Measurements from ENCODE around the gene OR2V2.
"Not testable (repeated sequence)": the region's sequence is repeated elsewhere in the genome, so short reads cannot be mapped to it uniquely, and the experiment has no call there.

The OR2V2 gene

DNA sequence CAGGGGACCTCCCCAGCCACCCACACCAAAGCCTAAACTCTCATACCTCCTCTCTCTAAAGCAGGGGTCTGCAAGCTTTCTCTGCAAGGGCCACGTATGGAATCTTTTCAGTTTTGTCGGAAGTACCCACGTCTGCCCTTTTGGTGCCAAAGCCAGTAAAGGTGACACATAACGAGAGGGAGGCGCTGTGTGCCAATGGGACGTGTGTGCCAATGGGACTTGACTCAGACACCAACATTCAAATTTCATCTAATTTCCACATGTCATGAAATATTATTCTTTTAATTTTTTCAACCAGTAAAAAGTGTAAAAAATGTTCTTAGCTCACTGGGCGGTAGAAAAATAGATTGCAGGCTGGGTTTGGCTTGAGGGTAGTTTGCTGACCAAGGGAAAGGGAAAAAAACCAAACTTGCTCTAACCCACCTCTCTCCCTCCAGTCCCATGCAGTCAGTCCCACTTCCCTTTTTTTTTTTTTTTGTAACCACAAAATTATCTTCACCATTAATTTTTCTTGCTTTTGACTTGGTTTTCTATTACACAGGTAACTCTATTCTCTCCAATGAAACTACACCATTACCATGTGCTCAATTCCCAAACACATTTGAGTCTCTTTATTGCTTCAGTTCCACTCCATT is 41.9 kb upstream of the OR2V2 start:
- H3K4me3 ChIP-seq (ENCODE audit: low read depth, low read length): no peak overlapping the region
- TF ChIP-seq, protein P1, sequence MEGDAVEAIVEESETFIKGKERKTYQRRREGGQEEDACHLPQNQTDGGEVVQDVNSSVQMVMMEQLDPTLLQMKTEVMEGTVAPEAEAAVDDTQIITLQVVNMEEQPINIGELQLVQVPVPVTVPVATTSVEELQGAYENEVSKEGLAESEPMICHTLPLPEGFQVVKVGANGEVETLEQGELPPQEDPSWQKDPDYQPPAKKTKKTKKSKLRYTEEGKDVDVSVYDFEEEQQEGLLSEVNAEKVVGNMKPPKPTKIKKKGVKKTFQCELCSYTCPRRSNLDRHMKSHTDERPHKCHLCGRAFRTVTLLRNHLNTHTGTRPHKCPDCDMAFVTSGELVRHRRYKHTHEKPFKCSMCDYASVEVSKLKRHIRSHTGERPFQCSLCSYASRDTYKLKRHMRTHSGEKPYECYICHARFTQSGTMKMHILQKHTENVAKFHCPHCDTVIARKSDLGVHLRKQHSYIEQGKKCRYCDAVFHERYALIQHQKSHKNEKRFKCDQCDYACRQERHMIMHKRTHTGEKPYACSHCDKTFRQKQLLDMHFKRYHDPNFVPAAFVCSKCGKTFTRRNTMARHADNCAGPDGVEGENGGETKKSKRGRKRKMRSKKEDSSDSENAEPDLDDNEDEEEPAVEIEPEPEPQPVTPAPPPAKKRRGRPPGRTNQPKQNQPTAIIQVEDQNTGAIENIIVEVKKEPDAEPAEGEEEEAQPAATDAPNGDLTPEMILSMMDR (IDR thresholded peaks at IDR 0.05; ENCODE audit: control insufficient read depth, extremely low read depth, insufficient read depth): no peak
- DNase-seq (ENCODE audit: low read depth): no peak

DNA sequence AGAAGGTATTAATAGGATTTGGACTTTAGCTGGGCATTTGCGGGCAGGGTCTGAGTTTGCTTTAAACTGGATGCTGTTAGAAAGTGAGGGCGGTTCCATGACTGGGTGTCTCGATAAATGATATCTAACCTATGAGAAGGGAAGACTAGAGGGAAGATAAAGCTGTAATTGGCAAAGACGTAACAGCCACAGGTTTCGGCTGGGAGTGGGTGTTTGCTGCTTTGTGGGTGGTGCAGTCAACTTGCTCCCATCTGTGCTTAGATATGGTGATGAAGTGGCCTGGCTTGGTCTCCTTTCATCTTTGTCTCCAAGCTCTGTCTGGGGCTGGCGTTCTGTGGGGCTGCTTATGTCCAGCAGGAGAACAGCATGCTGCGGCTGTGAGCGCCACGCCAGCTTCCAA is 39.7 kb upstream of the OR2V2 start:
- TF ChIP-seq, protein P1 (IDR thresholded peaks at IDR 0.05; ENCODE audit: control insufficient read depth, extremely low read depth, insufficient read depth): no peak
- no peak for DNase-seq (ENCODE audit: low read depth)
- H3K4me3 ChIP-seq (ENCODE audit: low read depth, low read length): no peak overlapping the region

DNA sequence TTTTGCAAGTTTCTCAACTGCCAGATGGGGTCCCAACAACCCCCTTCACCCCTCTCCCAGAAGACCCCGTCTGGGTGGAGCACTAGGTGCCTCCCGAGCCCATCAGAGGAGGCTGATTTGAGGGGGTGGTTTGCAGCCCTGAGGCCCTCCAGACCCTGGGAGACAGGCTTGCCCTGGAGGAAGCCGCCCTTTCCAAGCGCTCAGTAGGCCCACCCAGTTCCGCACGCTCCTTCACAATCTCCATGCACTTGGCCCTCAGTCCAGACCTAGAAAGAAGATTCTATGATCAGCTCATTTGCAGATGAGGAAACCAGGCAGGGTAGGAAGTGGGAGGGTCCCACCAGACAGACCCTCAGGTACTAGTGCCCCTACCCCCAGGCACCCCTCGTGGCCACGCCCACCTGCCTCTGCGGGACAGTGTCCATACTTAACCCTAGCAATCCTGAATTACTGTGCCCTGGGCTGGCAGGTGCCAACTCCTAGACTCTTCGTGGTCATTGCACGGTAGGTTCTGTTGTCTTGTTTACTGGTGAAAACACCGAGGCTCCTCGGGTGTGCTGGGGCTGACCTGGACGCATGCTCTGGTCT is 38.7 kb upstream of the OR2V2 start:
- TF ChIP-seq, protein P1 (IDR thresholded peaks at IDR 0.05; ENCODE audit: control insufficient read depth, extremely low read depth, insufficient read depth): no peak
- no peak for DNase-seq (ENCODE audit: low read depth)
- H3K4me3 ChIP-seq (ENCODE audit: low read depth, low read length): no peak overlapping the region

DNA sequence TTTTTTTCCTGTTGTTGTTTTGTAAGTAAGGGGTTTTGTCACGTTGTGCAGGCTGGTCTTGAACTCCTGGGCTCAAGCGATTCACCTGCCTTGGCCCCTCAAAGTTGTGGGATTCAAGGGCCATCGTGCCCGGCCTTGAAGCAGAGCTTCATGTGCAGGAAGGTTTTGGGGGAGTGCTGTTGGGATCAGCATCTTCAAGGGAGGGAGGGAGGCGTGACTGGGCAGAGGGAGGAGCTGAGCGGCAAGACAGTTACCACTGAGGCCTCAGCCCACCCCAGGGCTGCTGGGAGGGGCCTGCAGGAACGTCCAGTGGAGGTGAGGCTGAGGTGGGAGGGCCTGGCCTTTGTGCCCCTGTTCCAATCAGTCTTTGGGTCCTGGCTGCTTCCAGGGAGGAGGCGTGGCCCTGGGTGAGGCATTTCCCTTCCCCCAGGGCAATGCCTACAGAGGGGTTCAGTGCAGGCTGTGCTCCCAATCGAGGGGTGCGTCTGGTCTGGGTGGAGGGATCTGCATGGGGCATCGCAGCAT is 37.8 kb upstream of the OR2V2 start:
- no peak overlapping the region for H3K4me3 ChIP-seq (ENCODE audit: low read depth, low read length)
- DNase-seq (ENCODE audit: low read depth): no peak
- TF ChIP-seq, protein P1 (IDR thresholded peaks at IDR 0.05; ENCODE audit: control insufficient read depth, extremely low read depth, insufficient read depth): no peak

DNA sequence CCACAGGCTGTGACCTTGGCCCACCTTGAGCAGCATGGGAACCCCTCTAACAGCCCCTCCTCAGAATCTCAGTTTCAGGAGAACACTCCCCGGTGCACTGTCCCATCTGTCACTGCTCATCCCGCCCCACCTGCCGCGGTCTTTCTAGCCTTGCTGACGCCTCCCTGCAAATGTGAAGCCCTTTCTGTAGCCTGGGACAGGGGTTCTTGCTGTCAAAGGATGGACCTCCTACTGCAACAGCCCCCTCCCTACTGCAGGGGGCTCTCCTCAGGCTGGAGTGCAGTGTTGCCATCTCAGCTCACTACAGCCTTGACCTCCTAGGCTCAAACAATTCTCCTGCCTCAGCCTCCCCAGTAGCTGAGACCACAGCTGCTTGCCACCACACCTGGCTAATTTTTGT is 36.4 kb upstream of the OR2V2 start:
- TF ChIP-seq, protein P1 (IDR thresholded peaks at IDR 0.05; ENCODE audit: control insufficient read depth, extremely low read depth, insufficient read depth): no peak
- H3K4me3 ChIP-seq (ENCODE audit: low read depth, low read length): no peak overlapping the region
- DNase-seq (ENCODE audit: low read depth): no peak

DNA sequence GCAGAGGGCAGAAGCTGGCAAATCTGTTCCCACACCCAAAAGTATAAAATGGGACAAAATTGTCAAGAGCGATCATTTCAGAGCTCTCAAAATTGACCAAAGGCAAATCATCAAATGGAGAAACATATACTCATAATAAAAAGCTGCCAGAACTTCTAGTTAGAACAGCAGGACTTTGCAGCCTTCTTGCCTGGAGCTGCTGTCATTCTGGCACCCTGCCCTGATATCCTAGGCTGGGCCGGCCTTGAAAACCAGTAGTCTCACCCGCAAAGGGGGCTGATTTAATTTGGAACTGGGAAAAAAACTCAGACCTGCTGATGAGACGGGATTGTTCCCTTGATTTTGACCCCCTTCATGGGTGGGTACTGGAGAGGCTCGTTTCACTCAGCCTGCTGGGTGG is 34.9 kb upstream of the OR2V2 start:
- TF ChIP-seq, protein P1 (IDR thresholded peaks at IDR 0.05; ENCODE audit: control insufficient read depth, extremely low read depth, insufficient read depth): no peak
- DNase-seq (ENCODE audit: low read depth): no peak
- no peak overlapping the region for H3K4me3 ChIP-seq (ENCODE audit: low read depth, low read length)

DNA sequence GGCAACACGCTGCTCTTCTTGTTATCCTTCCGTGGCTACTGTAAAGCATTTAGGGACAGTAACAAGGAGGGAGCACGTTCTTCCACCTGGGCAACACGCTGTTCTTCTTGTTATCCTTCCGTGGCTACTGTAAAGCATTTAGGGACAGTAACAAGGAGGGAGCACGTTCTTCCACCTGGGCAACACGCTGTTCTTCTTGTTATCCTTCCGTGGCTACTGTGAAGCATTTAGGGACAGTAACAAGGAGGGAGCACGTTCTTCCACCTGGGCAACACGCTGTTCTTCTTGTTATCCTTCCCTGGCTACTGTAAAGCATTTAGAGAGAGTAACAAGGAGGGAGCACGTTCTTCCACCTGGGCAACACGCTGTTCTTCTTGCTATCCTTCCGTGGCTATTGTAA is 33.8 kb upstream of the OR2V2 start:
- H3K4me3 ChIP-seq (ENCODE audit: low read depth, low read length): not testable (repeated sequence)

More for the DNA sequence above, 33.8 kb upstream of the OR2V2 start:
- DNase-seq (ENCODE audit: low read depth): not testable (repeated sequence)
